ENCODE results near the gene LIAS.

DNA sequence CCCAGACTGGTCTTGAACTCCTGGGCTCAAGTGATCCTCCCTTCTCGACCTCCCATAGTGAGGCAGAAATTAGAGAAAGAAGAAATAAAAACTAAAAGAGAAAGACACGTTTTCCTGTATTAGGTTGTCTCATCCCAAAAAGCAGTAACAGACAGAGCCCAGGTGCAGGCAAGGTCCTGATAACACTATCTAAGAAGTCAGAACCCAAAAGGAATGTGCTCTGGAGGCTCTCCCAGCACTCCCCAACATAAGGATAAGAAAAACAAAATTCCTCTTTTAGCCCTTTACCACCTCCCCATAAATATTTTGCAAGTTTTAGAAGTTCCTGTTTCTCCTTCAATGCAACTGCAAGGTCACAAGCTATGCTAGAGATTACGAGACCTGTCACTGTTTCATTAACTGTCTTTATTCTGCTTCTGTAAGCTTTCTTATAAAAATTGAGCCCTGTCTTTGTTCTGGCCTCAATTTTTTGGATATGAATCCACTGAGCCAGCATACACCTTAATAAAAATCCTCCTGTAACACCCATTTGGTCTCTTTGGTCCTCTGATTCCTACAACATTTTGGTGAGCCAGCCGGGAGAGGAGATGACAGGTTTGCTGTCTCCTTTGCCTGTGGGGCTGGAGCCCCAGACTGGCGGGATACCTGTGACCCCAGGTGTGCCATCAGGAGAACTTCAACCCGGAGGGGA, 25.9 kb downstream of the LIAS start:
- TF ChIP-seq POLR2A (IDR thresholded peaks at IDR 0.05) (no peak), CTCF (IDR thresholded peaks at IDR 0.05) (no peak)
